Measurements from ENCODE around the gene LCE3A. TPM values are rescaled to one million over a fixed set of nuclear protein-coding genes. Genes with fewer than 3 reads are reported as not detected.
"Not testable (repeated sequence)": the region's sequence is repeated elsewhere in the genome, so short reads cannot be mapped to it uniquely, and the experiment has no call there.

The LCE3A gene
- total RNA-seq, 4 donors from 2014 or later, result not detected

DNA sequence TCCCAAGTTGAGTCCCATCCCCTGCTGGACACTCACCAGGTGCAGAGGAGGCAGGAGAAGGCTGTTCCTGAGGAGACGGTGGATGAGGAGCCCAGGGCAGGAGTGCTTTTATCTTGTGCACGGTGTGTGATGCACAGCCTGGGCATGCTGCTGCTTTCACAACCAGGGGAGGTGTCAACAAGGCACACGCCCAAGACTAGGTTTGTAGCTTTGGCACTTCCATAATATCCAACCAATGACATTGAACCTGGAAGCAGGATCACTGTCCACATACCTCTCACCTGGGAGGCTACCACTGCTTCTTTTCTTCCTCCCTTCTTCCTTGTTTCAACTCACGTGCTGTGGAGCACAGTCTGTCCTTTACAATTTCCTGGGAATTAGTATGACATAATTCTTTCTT, 42.5 kb downstream of the LCE3A start, which contains the start of gene LCE3D:
Gene LCE3D, minus strand, starts transcription at position 84 of the 400 bp plus-strand sequence. CDS start 580 bp downstream, outside the sequence.
- no peak within 1 kb of the TSS for H3K27ac ChIP-seq

DNA sequence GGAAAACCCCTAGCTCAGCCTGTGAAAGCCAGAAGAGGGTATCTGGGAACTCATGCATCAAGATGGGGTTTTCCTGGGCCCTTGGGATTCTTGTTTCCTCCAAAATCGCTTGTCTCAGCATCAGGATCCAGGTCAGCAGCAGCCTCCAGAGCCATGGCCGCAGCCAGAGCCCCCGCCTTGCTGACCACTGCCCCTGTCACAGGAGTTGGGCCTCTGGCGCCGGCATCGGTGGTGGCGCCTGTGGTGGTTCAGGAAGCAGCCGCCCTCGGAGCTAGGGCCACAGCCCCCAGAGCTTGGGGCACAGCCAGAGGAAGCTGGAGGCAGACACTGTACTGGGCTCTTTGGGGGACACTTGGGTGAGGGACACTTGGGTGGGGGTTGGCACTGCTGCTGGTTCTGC, 43.4 kb downstream of the LCE3A start:
- H3K4me1 ChIP-seq; H3K9me3 ChIP-seq; H3K27me3 ChIP-seq; H3K36me3 ChIP-seq; DNase-seq; intact Hi-C loops (cut with DNase I); H3K27ac ChIP-seq; H3K4me3 ChIP-seq (replicated peaks in 1 of 3): not testable (repeated sequence)
- 91 to 93% methylated on average over 7 to 9 of the region's 9 CpGs for WGBS, 2 donors

More for the DNA sequence above, 42.5 kb downstream of the LCE3A start, which contains the start of gene LCE3D:
- no peaks in the 10 kb centered on the region for H3K4me1 ChIP-seq
- no peak for DNase-seq
- no peak within 1 kb of the TSS for H3K4me3 ChIP-seq (replicated peaks in 1 of 3)
- WGBS, 2 donors, result 75% methylated on average over 4 of the region's 4 CpGs
- H3K27me3 ChIP-seq, result no peaks in the 10 kb centered on the region
- no peaks in the 10 kb centered on the region for H3K9me3 ChIP-seq
- intact Hi-C loops (cut with DNase I), result no loop called here
- no peaks in the 10 kb centered on the region for H3K36me3 ChIP-seq
- TF ChIP-seq, protein P1, sequence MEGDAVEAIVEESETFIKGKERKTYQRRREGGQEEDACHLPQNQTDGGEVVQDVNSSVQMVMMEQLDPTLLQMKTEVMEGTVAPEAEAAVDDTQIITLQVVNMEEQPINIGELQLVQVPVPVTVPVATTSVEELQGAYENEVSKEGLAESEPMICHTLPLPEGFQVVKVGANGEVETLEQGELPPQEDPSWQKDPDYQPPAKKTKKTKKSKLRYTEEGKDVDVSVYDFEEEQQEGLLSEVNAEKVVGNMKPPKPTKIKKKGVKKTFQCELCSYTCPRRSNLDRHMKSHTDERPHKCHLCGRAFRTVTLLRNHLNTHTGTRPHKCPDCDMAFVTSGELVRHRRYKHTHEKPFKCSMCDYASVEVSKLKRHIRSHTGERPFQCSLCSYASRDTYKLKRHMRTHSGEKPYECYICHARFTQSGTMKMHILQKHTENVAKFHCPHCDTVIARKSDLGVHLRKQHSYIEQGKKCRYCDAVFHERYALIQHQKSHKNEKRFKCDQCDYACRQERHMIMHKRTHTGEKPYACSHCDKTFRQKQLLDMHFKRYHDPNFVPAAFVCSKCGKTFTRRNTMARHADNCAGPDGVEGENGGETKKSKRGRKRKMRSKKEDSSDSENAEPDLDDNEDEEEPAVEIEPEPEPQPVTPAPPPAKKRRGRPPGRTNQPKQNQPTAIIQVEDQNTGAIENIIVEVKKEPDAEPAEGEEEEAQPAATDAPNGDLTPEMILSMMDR (IDR thresholded peaks at IDR 0.05), result no peak
- TF ChIP-seq POLR2A (IDR thresholded peaks at IDR 0.05), result no peak

DNA sequence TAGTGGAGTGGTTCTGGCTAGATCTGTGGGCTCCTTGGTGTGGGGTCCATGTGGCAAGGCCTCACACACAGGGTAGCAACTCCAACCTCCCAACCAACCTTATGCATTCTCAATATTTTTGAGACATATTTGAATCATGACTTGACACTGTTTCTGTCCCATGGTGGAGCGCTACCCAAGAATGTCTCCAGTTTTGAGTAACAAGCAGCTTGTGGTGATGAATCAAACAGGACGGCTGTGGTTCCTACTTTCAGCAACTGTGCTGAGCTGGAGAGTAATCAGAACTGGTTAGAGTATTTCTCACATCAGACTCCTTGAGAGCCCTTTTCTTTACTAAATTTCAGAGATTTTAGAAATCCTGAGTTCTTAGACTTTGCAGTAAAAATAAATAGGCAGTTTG, 45.7 kb downstream of the LCE3A start:
- Histone ChIP-seq H3K27ac (no peak overlapping the region), H3K4me3 (replicated peaks in 1 of 3) (no peak overlapping the region), H3K27me3 (no peaks in the 10 kb centered on the region), H3K4me1 (no peaks in the 10 kb centered on the region), H3K9me3 (no peaks in the 10 kb centered on the region), H3K36me3 (no peaks in the 10 kb centered on the region)
- intact Hi-C loops (cut with DNase I), result no loop called here
- no peak for DNase-seq
- TF ChIP-seq POLR2A (IDR thresholded peaks at IDR 0.05), result no peak
- TF ChIP-seq, protein P1 (IDR thresholded peaks at IDR 0.05), result no peak
- WGBS, 2 donors, result 71 to 90% methylated on average over 2 of the region's 2 CpGs

Small RNA genes within 50 kb of the gene (small RNA-seq; reads per million reads assigned to genes)
- gene LCE3A (not detected), gene LCE3B (not detected)

Other genes with a start within 250 kb of the LCE3A start
- not detected for gene CRNN, start 208.8 kb downstream of the LCE3A start, total RNA-seq
- not detected for gene LCE5A, start 112.3 kb downstream of the LCE3A start, total RNA-seq
- gene CRCT1, start 108.6 kb downstream of the LCE3A start, total RNA-seq, result not detected
- gene LCE3E, start 56.3 kb downstream of the LCE3A start, total RNA-seq, result not detected
- not detected for gene LCE3D, start 42.6 kb downstream of the LCE3A start, total RNA-seq
- not detected for gene LCE3C, start 22.9 kb downstream of the LCE3A start, total RNA-seq
- not detected for gene LCE3B, start 9.3 kb downstream of the LCE3A start, total RNA-seq
- not detected for gene LCE2D, start 40.3 kb upstream of the LCE3A start, total RNA-seq
- 10 to 100 TPM in 1 of 4 donors, not detected in 3; 17.6 TPM for gene LCE2C, start 52.2 kb upstream of the LCE3A start, total RNA-seq
- gene LCE2B, start 63.0 kb upstream of the LCE3A start, total RNA-seq, result not detected
- not detected for gene LCE2A, start 75.2 kb upstream of the LCE3A start, total RNA-seq
- gene LCE4A, start 85.1 kb upstream of the LCE3A start, total RNA-seq, result not detected
- gene KPRP, start 134.9 kb upstream of the LCE3A start, total RNA-seq, result not detected
- not detected for gene LCE1F, start 152.0 kb upstream of the LCE3A start, total RNA-seq
- gene LCE1E, start 163.2 kb upstream of the LCE3A start, total RNA-seq, result not detected
- not detected for gene LCE1D, start 173.6 kb upstream of the LCE3A start, total RNA-seq
- not detected for gene LCE1C, start 183.5 kb upstream of the LCE3A start, total RNA-seq
- not detected for gene LCE1B, start 188.9 kb upstream of the LCE3A start, total RNA-seq
- gene LCE1A, start 204.4 kb upstream of the LCE3A start, total RNA-seq, result not detected
- not detected for gene LCE6A, start 219.8 kb upstream of the LCE3A start, total RNA-seq
- not detected for gene LCE7A, start 236.9 kb upstream of the LCE3A start, total RNA-seq

All from thyroid gland (tissue), 4 donors.